H1 (cell line): Measurements from ENCODE around the gene CFAP157. TPM values are rescaled to one million over a fixed set of nuclear protein-coding genes. Genes with fewer than 3 reads are reported as not detected.

Experiments
- ATF2 ChIP-seq: IDR thresholded peaks from 2 replicates; pipeline ENCODE4 v1.6.1; 2012; ENCODE audit warnings: low read length, inconsistent platforms
- CHD2 ChIP-seq: IDR thresholded peaks from 2 replicates; pipeline ENCODE4 v1.6.1; 2012; ENCODE audit warnings: low read length, improper control_type of control experiment
- SIX5 ChIP-seq: IDR thresholded peaks from 2 replicates; pipeline ENCODE4 v1.6.1; 2011; ENCODE audit warnings: mild to moderate bottlenecking, low read depth, low read length
- polyA plus RNA-seq, 7 experiments: library from polyadenylated mRNA; depleted of rRNA in 3 of 7; stranded (reverse) in 5 of 7; unstranded in 2 of 7; fragments of >200 nt in 5 of 7; fragments of 200-250 nt in 2 of 7; gene quantifications; 1 replicate in 5 of 7; 2 replicates in 1 of 7; 4 replicates in 1 of 7; pipeline versions ENCODE4 v1.2.1 to v1.2.3, GENCODE V29; 2011 to 2013; ENCODE audit warnings: missing spikeins in 2 of 7, mixed read lengths in 2 of 7
- total RNA-seq: library from RNA; stranded (reverse); fragmentation: NEBNext Ultra II Directional; extraction: Animal tissue kit (Norgen Biotek cat#: 25700); gene quantifications from 2 replicates; pipeline ENCODE4 v1.2.1, GENCODE V29; 2021

The CFAP157 gene
- total and polyA plus RNA-seq, 2 of the 8 experiments (the other 6 are each of a cell fraction or from before 2014, with no cell fraction given): not detected

- no peak for TF ChIP-seq ATF2
- TF ChIP-seq SIX5: no peak
- TF ChIP-seq CHD2: no peak
These were observed 25.7 kb downstream of the CFAP157 start (continued) for GRCh38 chr9:127732444-127732843.
